ENCODE measurements around the gene DNAH1.

Gene DNAH1

DNA sequence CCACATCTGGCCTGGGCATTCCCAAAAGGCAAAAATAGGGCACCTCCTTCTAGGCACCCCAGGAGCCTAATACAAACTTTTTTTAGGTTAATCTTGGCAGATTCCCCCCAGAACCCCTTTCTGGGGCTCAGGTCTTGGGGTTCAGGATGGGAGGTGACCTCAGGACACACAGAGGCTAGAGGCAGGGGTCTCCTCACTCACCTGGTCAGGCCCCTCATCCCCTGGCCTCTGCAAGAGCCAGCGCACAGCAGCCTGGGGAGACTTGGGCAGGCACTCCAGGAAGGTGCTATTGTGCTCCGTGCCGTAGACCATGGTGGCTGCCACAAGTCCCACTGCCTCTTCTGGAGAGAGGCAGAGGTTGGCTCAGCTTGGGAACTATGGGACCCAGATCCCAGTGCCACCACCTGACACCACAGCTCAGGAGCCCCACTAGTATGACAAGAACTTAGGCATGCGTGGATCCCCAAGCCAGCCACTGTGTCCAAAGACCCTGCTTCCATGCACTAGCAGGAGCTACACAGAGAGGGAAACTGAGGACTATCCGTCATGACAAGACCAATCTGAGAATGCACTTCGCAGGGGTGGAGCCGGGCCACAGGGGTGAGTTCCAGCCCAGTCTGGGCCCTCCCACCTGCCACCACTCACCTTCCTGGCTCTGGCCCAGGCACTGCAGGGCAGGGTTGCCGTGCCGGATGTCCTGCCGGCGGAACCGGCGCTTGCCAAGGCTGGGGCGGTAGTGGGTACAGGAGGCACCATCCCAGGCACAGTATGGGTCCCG is 121.4 kb downstream of the DNAH1 start:
- DNase-seq (ENCODE audit: low read depth), result no peak
- TF ChIP-seq, protein P1, sequence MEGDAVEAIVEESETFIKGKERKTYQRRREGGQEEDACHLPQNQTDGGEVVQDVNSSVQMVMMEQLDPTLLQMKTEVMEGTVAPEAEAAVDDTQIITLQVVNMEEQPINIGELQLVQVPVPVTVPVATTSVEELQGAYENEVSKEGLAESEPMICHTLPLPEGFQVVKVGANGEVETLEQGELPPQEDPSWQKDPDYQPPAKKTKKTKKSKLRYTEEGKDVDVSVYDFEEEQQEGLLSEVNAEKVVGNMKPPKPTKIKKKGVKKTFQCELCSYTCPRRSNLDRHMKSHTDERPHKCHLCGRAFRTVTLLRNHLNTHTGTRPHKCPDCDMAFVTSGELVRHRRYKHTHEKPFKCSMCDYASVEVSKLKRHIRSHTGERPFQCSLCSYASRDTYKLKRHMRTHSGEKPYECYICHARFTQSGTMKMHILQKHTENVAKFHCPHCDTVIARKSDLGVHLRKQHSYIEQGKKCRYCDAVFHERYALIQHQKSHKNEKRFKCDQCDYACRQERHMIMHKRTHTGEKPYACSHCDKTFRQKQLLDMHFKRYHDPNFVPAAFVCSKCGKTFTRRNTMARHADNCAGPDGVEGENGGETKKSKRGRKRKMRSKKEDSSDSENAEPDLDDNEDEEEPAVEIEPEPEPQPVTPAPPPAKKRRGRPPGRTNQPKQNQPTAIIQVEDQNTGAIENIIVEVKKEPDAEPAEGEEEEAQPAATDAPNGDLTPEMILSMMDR (IDR thresholded peaks at IDR 0.05; ENCODE audit: control insufficient read depth, insufficient read depth, low read depth, low read length, missing control alignments), result no peak

DNA sequence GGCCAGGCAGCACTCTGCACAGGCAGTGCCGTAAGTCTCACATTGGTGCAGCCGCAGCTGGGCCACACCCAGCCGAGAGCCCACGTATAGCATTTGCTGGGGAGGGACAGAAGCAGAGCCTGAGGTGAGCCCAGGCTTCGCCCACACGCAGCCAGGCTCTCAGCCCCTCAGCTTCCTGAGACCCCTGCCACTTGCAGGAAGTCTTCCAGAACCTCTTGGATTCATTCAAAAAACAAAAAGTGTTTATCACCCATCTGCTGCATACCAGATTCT is 121.9 kb downstream of the DNAH1 start:
- TF ChIP-seq, protein P1 (IDR thresholded peaks at IDR 0.05; ENCODE audit: control insufficient read depth, insufficient read depth, low read depth, low read length, missing control alignments), result no peak
- no peak overlapping the region for H3K4me3 ChIP-seq (ENCODE audit: control insufficient read depth, low read depth, low read length)
- DNase-seq (ENCODE audit: low read depth), result no peak

More for the DNA sequence above, 121.4 kb downstream of the DNAH1 start:
- no peak overlapping the region for H3K4me3 ChIP-seq (ENCODE audit: control insufficient read depth, low read depth, low read length)

DNA sequence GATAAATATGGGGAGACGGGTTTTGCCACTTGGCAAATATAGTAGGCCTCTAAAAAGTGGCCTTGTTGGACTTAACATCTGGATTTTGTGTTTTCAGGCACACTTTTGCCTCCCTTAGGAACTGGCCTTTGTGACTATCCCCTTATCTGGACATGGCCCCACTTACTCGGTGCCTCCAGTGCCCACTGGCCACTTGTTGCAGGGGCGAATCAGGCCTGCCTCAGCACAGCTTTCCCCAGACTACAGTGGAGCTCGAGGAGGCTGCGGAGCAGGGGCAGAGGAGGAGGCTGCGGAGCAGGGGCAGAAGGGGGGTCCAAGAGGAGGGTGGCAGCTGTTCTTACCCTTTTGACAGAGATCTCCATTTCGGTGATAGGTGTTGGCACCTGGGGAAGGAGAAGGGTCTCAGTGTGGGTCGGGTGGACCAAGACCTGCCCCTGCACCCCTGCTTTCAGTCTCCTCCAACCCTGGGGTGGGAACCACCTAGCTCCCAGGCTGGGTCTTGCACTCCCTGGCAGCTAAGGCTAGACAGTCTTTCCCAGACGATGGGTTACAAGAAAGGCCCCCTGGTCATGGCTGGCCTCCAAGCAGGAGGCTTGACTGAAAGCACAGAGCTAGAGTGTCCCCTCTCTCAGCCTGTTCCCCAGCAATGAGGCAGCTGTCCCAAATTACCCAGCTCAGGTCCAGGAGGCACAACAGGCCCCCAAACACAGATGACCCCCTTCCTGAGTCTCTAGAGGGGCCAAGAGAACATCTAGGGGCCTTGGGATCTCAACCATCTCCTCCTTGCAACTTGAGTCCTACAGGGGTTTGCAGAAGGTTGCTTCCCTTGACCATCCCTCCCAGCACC is 122.7 kb downstream of the DNAH1 start:
- no peak for DNase-seq (ENCODE audit: low read depth)
- TF ChIP-seq, protein P1 (IDR thresholded peaks at IDR 0.05; ENCODE audit: control insufficient read depth, insufficient read depth, low read depth, low read length, missing control alignments), result no peak
- no peak overlapping the region for H3K4me3 ChIP-seq (ENCODE audit: control insufficient read depth, low read depth, low read length)

DNA sequence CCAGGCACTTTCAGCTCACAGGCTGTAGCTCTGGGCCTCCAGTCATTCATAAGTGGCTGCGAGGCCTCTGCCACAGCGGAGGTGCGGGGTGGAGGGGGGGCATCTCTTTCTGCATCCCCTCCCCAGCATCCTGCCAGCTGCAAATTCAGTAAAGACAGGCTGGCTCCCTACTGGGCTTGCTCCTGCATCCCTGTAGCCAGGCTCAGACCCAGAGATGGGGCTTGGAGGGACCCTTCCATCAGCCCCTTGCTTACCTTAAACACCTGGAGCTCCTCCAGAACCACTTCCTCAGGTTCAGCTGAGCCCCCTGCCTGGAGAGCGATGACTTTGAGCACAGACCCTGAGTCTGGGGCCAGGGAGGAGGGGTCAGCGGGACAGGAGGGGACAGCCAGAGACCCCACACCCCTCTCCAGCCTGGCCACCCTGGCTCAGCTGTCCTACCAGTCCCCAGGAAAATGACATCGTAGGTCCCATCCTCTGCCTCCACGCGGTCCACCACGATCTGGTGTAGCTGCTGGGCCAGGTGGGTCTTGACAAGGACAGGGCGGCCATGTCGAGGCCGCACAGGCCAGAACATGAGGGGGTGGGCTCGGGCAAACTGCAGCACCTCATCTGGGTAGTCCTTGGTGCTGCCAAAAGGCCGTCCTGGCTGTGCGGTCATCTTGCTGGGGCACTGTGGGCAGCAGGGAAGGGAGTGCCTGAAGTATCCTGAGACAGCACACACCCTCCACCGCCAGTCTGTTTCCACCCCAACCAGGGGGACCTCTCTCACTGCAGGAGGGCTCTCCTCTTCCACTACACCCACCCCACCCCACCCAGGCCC is 123.5 kb downstream of the DNAH1 start:
- no peak overlapping the region for H3K4me3 ChIP-seq (ENCODE audit: control insufficient read depth, low read depth, low read length)
- TF ChIP-seq, protein P1 (IDR thresholded peaks at IDR 0.05; ENCODE audit: control insufficient read depth, insufficient read depth, low read depth, low read length, missing control alignments), result no peak

DNA sequence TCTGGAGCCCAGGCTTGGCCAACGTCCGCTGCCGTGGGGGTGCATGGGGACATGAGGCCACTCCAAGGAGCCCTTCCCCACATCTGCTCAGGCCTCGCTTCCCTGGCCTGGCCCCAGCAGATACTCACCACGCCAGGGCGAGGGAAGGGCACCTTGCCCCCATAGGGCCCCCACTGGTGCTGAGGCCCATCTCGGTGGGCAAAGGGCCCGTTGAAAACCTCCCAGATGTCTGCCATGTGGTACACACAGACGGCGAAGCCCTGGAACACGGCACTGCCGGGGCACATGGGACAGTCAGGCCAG is 124.1 kb downstream of the DNAH1 start:
- no peak overlapping the region for H3K4me3 ChIP-seq (ENCODE audit: control insufficient read depth, low read depth, low read length)
- no peak for DNase-seq (ENCODE audit: low read depth)
- TF ChIP-seq, protein P1 (IDR thresholded peaks at IDR 0.05; ENCODE audit: control insufficient read depth, insufficient read depth, low read depth, low read length, missing control alignments), result no peak

More for the DNA sequence above, 123.5 kb downstream of the DNAH1 start:
- DNase-seq (ENCODE audit: low read depth), result no peak

DNA sequence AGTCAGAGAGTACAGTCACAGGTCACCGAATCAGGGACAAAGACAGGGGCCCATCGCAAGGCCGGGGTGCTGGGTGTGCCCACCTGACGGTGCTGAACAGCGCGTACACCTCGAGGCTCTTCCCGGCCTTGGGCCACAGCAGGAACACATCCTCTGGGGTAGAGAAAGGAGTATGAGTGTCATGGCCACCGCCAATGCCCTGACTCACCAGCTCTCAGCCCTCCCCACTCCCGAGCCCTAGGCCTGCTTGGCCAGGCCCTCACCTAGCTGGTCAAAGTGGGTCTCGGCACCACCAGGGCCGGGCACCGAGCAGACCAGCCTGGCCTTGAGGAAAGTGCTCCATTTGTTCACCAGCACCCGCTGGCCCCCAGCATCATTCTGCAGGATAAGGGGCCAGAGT is 124.6 kb downstream of the DNAH1 start:
- TF ChIP-seq, protein P1 (IDR thresholded peaks at IDR 0.05; ENCODE audit: control insufficient read depth, insufficient read depth, low read depth, low read length, missing control alignments), result no peak
- no peak overlapping the region for H3K4me3 ChIP-seq (ENCODE audit: control insufficient read depth, low read depth, low read length)
- no peak for DNase-seq (ENCODE audit: low read depth)
